K562 (cell line): ENCODE measurements around the gene MPHOSPH10.

Experiments
- CREB1 ChIP-seq, 2 experiments: sonication (generic) in 1 of 2; formaldehyde crosslinking in 1 of 2; IDR thresholded peaks; 2 replicates each; pipeline versions ENCODE4 v1.6.1 to v1.8.0; 2012 to 2022; ENCODE audit warnings: inconsistent platforms in 1 of 2, mild to moderate bottlenecking in 1 of 2, missing genetic modification reagents in 1 of 2, moderate library complexity in 1 of 2
- CTCF ChIP-seq, 3 experiments: IDR thresholded peaks in 2 of 3; conservative IDR thresholded peaks in 1 of 3; 2 replicates each; pipeline ENCODE4 v1.5.1; 2011 to 2012; ENCODE audit warnings: low read length in 3 of 3, mild to moderate bottlenecking in 3 of 3, control low read depth in 2 of 3, improper control_type of control experiment in 1 of 3, inconsistent platforms in 1 of 3, low read depth in 1 of 3, mixed read lengths in 1 of 3, moderate library complexity in 1 of 3; ENCODE audit not compliant: insufficient read depth in 2 of 3
- FOXM1 ChIP-seq, 2 experiments: fragments of 450-650 bp in 1 of 2; sonication (generic) in 1 of 2; formaldehyde crosslinking in 1 of 2; IDR thresholded peaks; 2 replicates each; pipeline versions ENCODE4 v1.6.1 to v1.9.0; 2017 to 2022; ENCODE audit warnings: low read depth in 2 of 2, mild to moderate bottlenecking in 2 of 2, missing genetic modification reagents in 1 of 2, moderate library complexity in 1 of 2
- MCM5 ChIP-seq: fragments of 450-650 bp; IDR thresholded peaks from 2 replicates; pipeline ENCODE4 v1.6.1; 2016; ENCODE audit warnings: low read depth
- SIRT6 ChIP-seq: IDR thresholded peaks from one replicate; pipeline ENCODE4 v1.6.1; 2012; ENCODE audit warnings: low read depth, mild to moderate bottlenecking, control low read depth, inconsistent platforms, low read length, moderate library complexity
- SNIP1 ChIP-seq: fragments of 450-650 bp; IDR thresholded peaks from 2 replicates; pipeline ENCODE4 v1.7.1; 2017; ENCODE audit warnings: low read depth, mild to moderate bottlenecking
- SRSF9 ChIP-seq: fragments of 200-400 bp; formaldehyde crosslinking; IDR thresholded peaks from 2 replicates; pipeline ENCODE4 v1.6.1; 2017; ENCODE audit warnings: low read depth, low read length, borderline replicate concordance
- ZBTB17 ChIP-seq: fragments of 450-650 bp; formaldehyde crosslinking; IDR thresholded peaks from 2 replicates; pipeline ENCODE4 v1.4.0; 2020; ENCODE audit warnings: mild to moderate bottlenecking
- TF ChIP-seq, protein P1 (sequence below): fragments of 250-450 bp; sonication (Bioruptor Pico); IDR thresholded peaks from 2 replicates; pipeline ENCODE4 v1.4.0; 2020; ENCODE audit warnings: borderline replicate concordance
- TF ChIP-seq, protein P2 (sequence below): sonication (generic); formaldehyde crosslinking; IDR thresholded peaks from 2 replicates; pipeline ENCODE4 v1.8.1; 2023; ENCODE audit warnings: missing genetic modification reagents, mild to moderate bottlenecking, borderline replicate concordance
- TF ChIP-seq, protein P3 (sequence below), 2 experiments: fragments of 450-650 bp; conservative IDR thresholded peaks; 2 replicates each; pipeline ENCODE4 v1.6.1; 2017; ENCODE audit warnings: mild to moderate bottlenecking in 2 of 2, moderate library complexity in 2 of 2

DNA sequence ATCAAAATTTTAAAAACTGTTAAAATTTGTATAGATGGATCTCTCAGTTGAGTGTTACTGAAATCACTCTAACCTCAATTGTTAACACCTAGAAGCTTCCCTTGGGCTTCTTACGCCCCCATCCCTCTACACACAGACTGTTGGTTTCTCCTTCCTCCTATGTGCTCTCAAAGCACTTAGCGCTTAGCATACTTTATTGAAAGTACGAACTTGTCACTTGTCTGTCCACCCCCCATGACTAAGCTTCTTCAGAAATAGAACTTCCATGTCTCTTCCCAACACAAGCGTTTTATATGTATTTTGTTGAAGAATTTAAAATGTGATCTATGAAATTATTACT is 441 bp downstream of the MPHOSPH10 start:
- TF ChIP-seq, protein P1, sequence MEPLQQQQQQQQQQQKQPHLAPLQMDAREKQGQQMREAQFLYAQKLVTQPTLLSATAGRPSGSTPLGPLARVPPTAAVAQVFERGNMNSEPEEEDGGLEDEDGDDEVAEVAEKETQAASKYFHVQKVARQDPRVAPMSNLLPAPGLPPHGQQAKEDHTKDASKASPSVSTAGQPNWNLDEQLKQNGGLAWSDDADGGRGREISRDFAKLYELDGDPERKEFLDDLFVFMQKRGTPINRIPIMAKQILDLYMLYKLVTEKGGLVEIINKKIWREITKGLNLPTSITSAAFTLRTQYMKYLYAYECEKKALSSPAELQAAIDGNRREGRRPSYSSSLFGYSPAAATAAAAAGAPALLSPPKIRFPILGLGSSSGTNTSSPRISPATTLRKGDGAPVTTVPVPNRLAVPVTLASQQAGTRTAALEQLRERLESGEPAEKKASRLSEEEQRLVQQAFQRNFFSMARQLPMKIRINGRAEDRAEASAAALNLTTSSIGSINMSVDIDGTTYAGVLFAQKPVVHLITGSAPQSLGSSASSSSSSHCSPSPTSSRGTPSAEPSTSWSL (CRISPR knock-in tag) = no peak
- TF ChIP-seq, protein P2, sequence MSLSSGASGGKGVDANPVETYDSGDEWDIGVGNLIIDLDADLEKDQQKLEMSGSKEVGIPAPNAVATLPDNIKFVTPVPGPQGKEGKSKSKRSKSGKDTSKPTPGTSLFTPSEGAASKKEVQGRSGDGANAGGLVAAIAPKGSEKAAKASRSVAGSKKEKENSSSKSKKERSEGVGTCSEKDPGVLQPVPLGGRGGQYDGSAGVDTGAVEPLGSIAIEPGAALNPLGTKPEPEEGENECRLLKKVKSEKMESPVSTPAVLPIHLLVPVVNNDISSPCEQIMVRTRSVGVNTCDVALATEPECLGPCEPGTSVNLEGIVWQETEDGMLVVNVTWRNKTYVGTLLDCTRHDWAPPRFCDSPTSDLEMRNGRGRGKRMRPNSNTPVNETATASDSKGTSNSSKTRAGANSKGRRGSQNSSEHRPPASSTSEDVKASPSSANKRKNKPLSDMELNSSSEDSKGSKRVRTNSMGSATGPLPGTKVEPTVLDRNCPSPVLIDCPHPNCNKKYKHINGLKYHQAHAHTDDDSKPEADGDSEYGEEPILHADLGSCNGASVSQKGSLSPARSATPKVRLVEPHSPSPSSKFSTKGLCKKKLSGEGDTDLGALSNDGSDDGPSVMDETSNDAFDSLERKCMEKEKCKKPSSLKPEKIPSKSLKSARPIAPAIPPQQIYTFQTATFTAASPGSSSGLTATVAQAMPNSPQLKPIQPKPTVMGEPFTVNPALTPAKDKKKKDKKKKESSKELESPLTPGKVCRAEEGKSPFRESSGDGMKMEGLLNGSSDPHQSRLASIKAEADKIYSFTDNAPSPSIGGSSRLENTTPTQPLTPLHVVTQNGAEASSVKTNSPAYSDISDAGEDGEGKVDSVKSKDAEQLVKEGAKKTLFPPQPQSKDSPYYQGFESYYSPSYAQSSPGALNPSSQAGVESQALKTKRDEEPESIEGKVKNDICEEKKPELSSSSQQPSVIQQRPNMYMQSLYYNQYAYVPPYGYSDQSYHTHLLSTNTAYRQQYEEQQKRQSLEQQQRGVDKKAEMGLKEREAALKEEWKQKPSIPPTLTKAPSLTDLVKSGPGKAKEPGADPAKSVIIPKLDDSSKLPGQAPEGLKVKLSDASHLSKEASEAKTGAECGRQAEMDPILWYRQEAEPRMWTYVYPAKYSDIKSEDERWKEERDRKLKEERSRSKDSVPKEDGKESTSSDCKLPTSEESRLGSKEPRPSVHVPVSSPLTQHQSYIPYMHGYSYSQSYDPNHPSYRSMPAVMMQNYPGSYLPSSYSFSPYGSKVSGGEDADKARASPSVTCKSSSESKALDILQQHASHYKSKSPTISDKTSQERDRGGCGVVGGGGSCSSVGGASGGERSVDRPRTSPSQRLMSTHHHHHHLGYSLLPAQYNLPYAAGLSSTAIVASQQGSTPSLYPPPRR = no peak
- TF ChIP-seq FOXM1 (IDR thresholded peaks at IDR 0.05; ENCODE audit: low read depth) = no peak
- no peak for TF ChIP-seq FOXM1 (CRISPR knock-in tag; IDR thresholded peaks at IDR 0.05; ENCODE audit: low read depth)
- TF ChIP-seq MCM5 = no peak
- TF ChIP-seq SRSF9 = no peak
- TF ChIP-seq, protein P3, sequence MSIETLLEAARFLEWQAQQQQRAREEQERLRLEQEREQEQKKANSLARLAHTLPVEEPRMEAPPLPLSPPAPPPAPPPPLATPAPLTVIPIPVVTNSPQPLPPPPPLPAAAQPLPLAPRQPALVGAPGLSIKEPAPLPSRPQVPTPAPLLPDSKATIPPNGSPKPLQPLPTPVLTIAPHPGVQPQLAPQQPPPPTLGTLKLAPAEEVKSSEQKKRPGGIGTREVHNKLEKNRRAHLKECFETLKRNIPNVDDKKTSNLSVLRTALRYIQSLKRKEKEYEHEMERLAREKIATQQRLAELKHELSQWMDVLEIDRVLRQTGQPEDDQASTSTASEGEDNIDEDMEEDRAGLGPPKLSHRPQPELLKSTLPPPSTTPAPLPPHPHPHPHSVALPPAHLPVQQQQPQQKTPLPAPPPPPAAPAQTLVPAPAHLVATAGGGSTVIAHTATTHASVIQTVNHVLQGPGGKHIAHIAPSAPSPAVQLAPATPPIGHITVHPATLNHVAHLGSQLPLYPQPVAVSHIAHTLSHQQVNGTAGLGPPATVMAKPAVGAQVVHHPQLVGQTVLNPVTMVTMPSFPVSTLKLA (conservative IDR thresholded peaks at IDR 0.05) = no peak
- TF ChIP-seq ZBTB17 (CRISPR knock-in tag) = no peak
- TF ChIP-seq CREB1 (IDR thresholded peaks at IDR 0.05) = no peak
- no peak for TF ChIP-seq CREB1 (CRISPR knock-in tag; IDR thresholded peaks at IDR 0.05)
- TF ChIP-seq CTCF (IDR thresholded peaks at IDR 0.05 in 2 of 3, conservative IDR thresholded peaks at IDR 0.05 in 1 of 3; ENCODE audit: insufficient read depth in 2 of 3, low read depth in 1 of 3, low read length in 3 of 3) = no peak
- TF ChIP-seq SIRT6 = no peak
- no peak for TF ChIP-seq SNIP1
